ENCODE results near the gene SLC13A4. TPM values are rescaled to one million over a fixed set of nuclear protein-coding genes. Genes with fewer than 3 reads are reported as not detected.

The SLC13A4 gene
- total and polyA plus RNA-seq, 2 donors (not counting 3 experiments of a cell fraction or from before 2014, with no cell fraction given): not detected

- CTCF ChIA-PET: interaction anchor here (1.1 to 3.1 kb wide), 2 partner anchors 11 to 13 kb away, joined by 5 to 11 read pairs; no protein-coding TSS in a partner anchor
- FAIRE-seq: no peak
- Histone ChIP-seq H3K27ac (ENCODE audit: insufficient read depth, low read depth, low read length) (no peak overlapping the region), H3K9me1 (replicated peaks; ENCODE audit: control insufficient read depth, extremely low read depth, insufficient read depth, low read length) (no peaks in the 10 kb centered on the region), H3K4me2 (ENCODE audit: insufficient read depth, low read length) (no peak overlapping the region), H2AFZ (ENCODE audit: low read depth, low read length) (no peak overlapping the region), H3K36me3 (ENCODE audit: control insufficient read depth in 2 of 2, extremely low read depth in 1 of 2, insufficient read depth in 2 of 2, low read length in 2 of 2) (peaks cover 3 to 13% of the 10 kb centered on the region in 2 experiments), H3K9ac (replicated peaks; ENCODE audit: extremely low read depth, insufficient read depth, low read length) (no peak overlapping the region), H3K4me1 (ENCODE audit: control insufficient read depth, extremely low read depth, insufficient read depth, low read length) (no peaks in the 10 kb centered on the region), H4K20me1 (replicated peaks; ENCODE audit: control insufficient read depth, extremely low read depth, insufficient read depth, low read length) (no peaks in the 10 kb centered on the region), H3K9me3 (replicated peaks; ENCODE audit: control insufficient read depth, insufficient read depth, low read length) (no peaks in the 10 kb centered on the region), H3K79me2 (ENCODE audit: control insufficient read depth, insufficient read depth, low read length) (no peaks in the 10 kb centered on the region), H3K4me3 (replicated peaks in 1 of 3; ENCODE audit: insufficient read depth in 1 of 3, low read depth in 1 of 3, low read length in 3 of 3) (no peak overlapping the region), H3K27me3 (ENCODE audit: control insufficient read depth in 2 of 2, insufficient read depth in 2 of 2, low read length in 2 of 2) (no peaks in the 10 kb centered on the region)
- dilution Hi-C loops (cut with MboI; ENCODE audit: extremely low pct_ligation_motif_present, low sequenced_read_pairs): no loop called here
- BruUV-seq (replicated peaks): no TSS peak
- intact Hi-C loops (cut with micrococcal nuclease): no loop called here
- POLR2A ChIA-PET: no interaction called here
- DNase-seq (ENCODE audit: low read depth, low spot score): no peak
- TF ChIP-seq JUN (IDR thresholded peaks at IDR 0.05; ENCODE audit: borderline replicate concordance, insufficient read depth, insufficient read length, low read depth): no peak
Measured at GRCh38 chr7:135634191-135634878, 93.7 kb downstream of the SLC13A4 start.

Small RNA genes within 50 kb of the gene (small RNA-seq; reads per million reads assigned to genes)
- not detected for gene RNU6-1154P (ENCODE audit: insufficient read depth, insufficient read length, low read depth, low replicate concordance)

Other genes with a start within 250 kb of the SLC13A4 start
- 20.9 and 21.7 TPM in 2 replicates for gene CNOT4, start 218.1 kb downstream of the SLC13A4 start, total RNA-seq
- gene CNOT4, start 218.1 kb downstream of the SLC13A4 start, polyA plus RNA-seq: 10.3 and 11.8 TPM in 2 replicates
- 72.8 and 81.3 TPM in 2 replicates for gene NUP205, start 170.3 kb downstream of the SLC13A4 start, total RNA-seq
- gene NUP205, start 170.3 kb downstream of the SLC13A4 start, polyA plus RNA-seq: 44.3 and 48.8 TPM in 2 replicates
- 21.4 and 31.3 TPM in 2 replicates for gene STMP1, start 65.7 kb downstream of the SLC13A4 start, total RNA-seq
- 13.5 and 17.1 TPM in 2 replicates for gene STMP1, start 65.7 kb downstream of the SLC13A4 start, polyA plus RNA-seq
- not detected in 2 replicates for gene FAM180A, start 20.6 kb upstream of the SLC13A4 start, total RNA-seq
- not detected in 2 replicates for gene FAM180A, start 20.6 kb upstream of the SLC13A4 start, polyA plus RNA-seq
- gene MTPN, start 249.2 kb upstream of the SLC13A4 start, total RNA-seq: 171 and 174 TPM in 2 replicates
- 47.9 and 58.1 TPM in 2 replicates for gene MTPN, start 249.2 kb upstream of the SLC13A4 start, polyA plus RNA-seq